ENCODE results near the gene PAPPA. TPM values are rescaled to one million over a fixed set of nuclear protein-coding genes. Genes with fewer than 3 reads are reported as not detected.

The PAPPA gene
- polyA plus RNA-seq, 1 donor from 2014 or later, result 0.41 TPM

GRCh38 chr9:116144038-116144437 lies 9.6 kb upstream of the PAPPA start:
- no peak overlapping the region for H3K4me3 ChIP-seq (ENCODE audit: low read length)
- no peak overlapping the region for H3K9ac ChIP-seq (ENCODE audit: low read length)
- no peaks in the 10 kb centered on the region for H4K20me1 ChIP-seq (ENCODE audit: insufficient read depth)
- H3K4me2 ChIP-seq (ENCODE audit: low read length), result no peak overlapping the region
- H2AFZ ChIP-seq (ENCODE audit: low read depth, low read length), result no peak overlapping the region
- no peak overlapping the region for H3K27ac ChIP-seq (ENCODE audit: low read length)
- no peaks in the 10 kb centered on the region for H3K9me3 ChIP-seq (ENCODE audit: low read length)
- H3F3A ChIP-seq (ENCODE audit: insufficient read depth, low read length, poor library complexity, severe bottlenecking), result no peaks in the 10 kb centered on the region
- H3K36me3 ChIP-seq (ENCODE audit: insufficient read depth, low read length), result no peaks in the 10 kb centered on the region
- no peaks in the 10 kb centered on the region for H3K9me2 ChIP-seq (ENCODE audit: insufficient read depth, low read length)
- TF ChIP-seq EZH2 (IDR thresholded peaks at IDR 0.05; ENCODE audit: borderline replicate concordance, insufficient read depth, low read length, poor library complexity, severe bottlenecking), result no peak
- no peak for TF ChIP-seq RAD21 (conservative IDR thresholded peaks at IDR 0.05)
- TF ChIP-seq MXI1 (conservative IDR thresholded peaks at IDR 0.05; ENCODE audit: poor library complexity, severe bottlenecking), result no peak
- H3K27me3 ChIP-seq (ENCODE audit: insufficient read depth, low read depth, low read length), result no peaks in the 10 kb centered on the region
- H3K79me2 ChIP-seq (replicated peaks; ENCODE audit: insufficient read depth, low read length), result no peaks in the 10 kb centered on the region

GRCh38 chr9:116144555-116144954 lies 9.0 kb upstream of the PAPPA start:
- no peak overlapping the region for H3K9ac ChIP-seq (ENCODE audit: low read length)
- H3K27ac ChIP-seq (ENCODE audit: low read length), result no peak overlapping the region
- no peaks in the 10 kb centered on the region for H3K9me2 ChIP-seq (ENCODE audit: insufficient read depth, low read length)
- H3K4me2 ChIP-seq (ENCODE audit: low read length), result no peak overlapping the region
- no peaks in the 10 kb centered on the region for H3K9me3 ChIP-seq (ENCODE audit: low read length)
- no peaks in the 10 kb centered on the region for H3K79me2 ChIP-seq (replicated peaks; ENCODE audit: insufficient read depth, low read length)
- H2AFZ ChIP-seq (ENCODE audit: low read depth, low read length), result no peak overlapping the region
- H3K4me3 ChIP-seq (ENCODE audit: low read length), result no peak overlapping the region
- TF ChIP-seq TAF1 (IDR thresholded peaks at IDR 0.05; ENCODE audit: low read depth) (no peak), REST (IDR thresholded peaks at IDR 0.05; ENCODE audit: borderline replicate concordance) (no peak), SMC3 (conservative IDR thresholded peaks at IDR 0.05; ENCODE audit: poor library complexity) (no peak), CTCF (IDR thresholded peaks at IDR 0.05; ENCODE audit: poor library complexity, severe bottlenecking) (no peak), EP300 (conservative IDR thresholded peaks at IDR 0.05; ENCODE audit: poor library complexity, severe bottlenecking) (no peak), EZH2 (IDR thresholded peaks at IDR 0.05; ENCODE audit: borderline replicate concordance, insufficient read depth, low read length, poor library complexity, severe bottlenecking) (no peak)
- no peaks in the 10 kb centered on the region for H3F3A ChIP-seq (ENCODE audit: insufficient read depth, low read length, poor library complexity, severe bottlenecking)
- no peaks in the 10 kb centered on the region for H4K20me1 ChIP-seq (ENCODE audit: insufficient read depth)
- H3K27me3 ChIP-seq (ENCODE audit: insufficient read depth, low read depth, low read length), result no peaks in the 10 kb centered on the region
- H3K36me3 ChIP-seq (ENCODE audit: insufficient read depth, low read length), result no peaks in the 10 kb centered on the region

- H3K9me2 ChIP-seq (ENCODE audit: insufficient read depth, low read length), result no peaks in the 10 kb centered on the region
- no peaks in the 10 kb centered on the region for H4K20me1 ChIP-seq (ENCODE audit: insufficient read depth)
- H3F3A ChIP-seq (ENCODE audit: insufficient read depth, low read length, poor library complexity, severe bottlenecking), result no peaks in the 10 kb centered on the region
- no peak overlapping the region for H3K27ac ChIP-seq (ENCODE audit: low read length)
- no peak overlapping the region for H3K4me2 ChIP-seq (ENCODE audit: low read length)
- no peak for TF ChIP-seq MXI1 (conservative IDR thresholded peaks at IDR 0.05; ENCODE audit: poor library complexity, severe bottlenecking)
- no peak for TF ChIP-seq EZH2 (IDR thresholded peaks at IDR 0.05; ENCODE audit: borderline replicate concordance, insufficient read depth, low read length, poor library complexity, severe bottlenecking)
- no peak for TF ChIP-seq RAD21 (conservative IDR thresholded peaks at IDR 0.05)
- no peak for TF ChIP-seq EP300 (conservative IDR thresholded peaks at IDR 0.05; ENCODE audit: poor library complexity, severe bottlenecking)
- TF ChIP-seq POLR2AphosphoS5 (IDR thresholded peaks at IDR 0.05), result no peak
- no peak for TF ChIP-seq CTCF (IDR thresholded peaks at IDR 0.05; ENCODE audit: poor library complexity, severe bottlenecking)
- no peak for TF ChIP-seq TAF1 (IDR thresholded peaks at IDR 0.05; ENCODE audit: low read depth)
- TF ChIP-seq SMC3 (conservative IDR thresholded peaks at IDR 0.05; ENCODE audit: poor library complexity), result no peak
- no peak for TF ChIP-seq REST (IDR thresholded peaks at IDR 0.05; ENCODE audit: borderline replicate concordance)
- H3K9ac ChIP-seq (ENCODE audit: low read length), result no peak overlapping the region
- H3K4me3 ChIP-seq (ENCODE audit: low read length), result no peak overlapping the region
- no peaks in the 10 kb centered on the region for H3K79me2 ChIP-seq (replicated peaks; ENCODE audit: insufficient read depth, low read length)
- no peaks in the 10 kb centered on the region for H3K36me3 ChIP-seq (ENCODE audit: insufficient read depth, low read length)
- no peaks in the 10 kb centered on the region for H3K9me3 ChIP-seq (ENCODE audit: low read length)
- H2AFZ ChIP-seq (ENCODE audit: low read depth, low read length), result no peak overlapping the region
- no peaks in the 10 kb centered on the region for H3K27me3 ChIP-seq (ENCODE audit: insufficient read depth, low read depth, low read length)
Measured at GRCh38 chr9:116145036-116145435, 8.6 kb upstream of the PAPPA start.
